CD4-positive, alpha-beta memory T cell (primary cell): Measurements from ENCODE around the gene RASL11A. TPM values are rescaled to one million over a fixed set of nuclear protein-coding genes. Genes with fewer than 3 reads are reported as not detected.
A peak's percentile ranks its signal among the peaks of the same experiment; 100 is the strongest.

Experiments
- CTCF ChIA-PET: fragments of 350-600 bp; sonication (Branson Sonifier 250); formaldehyde crosslinking; loops from one replicate; lab custom pipeline; 2021; ENCODE audit warnings: inconsistent platforms; ENCODE audit not compliant: partially characterized antibody; lab: Charles Lee
- POLR2A ChIA-PET: fragments of 350-600 bp; sonication (Branson Sonifier 250); formaldehyde crosslinking; loops from one replicate; lab custom pipeline; 2021; ENCODE audit not compliant: partially characterized antibody; lab: Charles Lee
- DNase-seq, 5 donors: peaks; one replicate each; pipeline versions ENCODE4 v3.0.0 to v3.0.0-alpha.2; 2020 to 2022; ENCODE audit warnings: mixed read lengths in 1 of 5
- H3K27ac ChIP-seq: one replicate; pipeline ENCODE4 v1.7.0; 2013; ENCODE audit warnings: low read depth, low read length
- H3K27me3 ChIP-seq: 2 replicates; pipeline ENCODE4 v1.7.0; 2013; ENCODE audit warnings: mild to moderate bottlenecking, low read length, moderate library complexity; ENCODE audit not compliant: insufficient read depth
- H3K36me3 ChIP-seq: 2 replicates; pipeline ENCODE4 v1.7.0; 2013; ENCODE audit warnings: mild to moderate bottlenecking, low read length, moderate library complexity; ENCODE audit not compliant: insufficient read depth
- H3K4me1 ChIP-seq: 2 replicates; pipeline ENCODE4 v1.7.0; 2013; ENCODE audit warnings: mild to moderate bottlenecking, low read length, moderate library complexity; ENCODE audit not compliant: insufficient read depth
- H3K4me3 ChIP-seq, 2 donors: one replicate each; pipeline ENCODE4 v1.7.0; 2013; ENCODE audit warnings: low read length in 2 of 2, mild to moderate bottlenecking in 1 of 2
- H3K9me3 ChIP-seq, 2 donors: one replicate each; pipeline ENCODE4 v1.7.0; 2013; ENCODE audit warnings: low read length in 2 of 2, control low read depth in 1 of 2; ENCODE audit not compliant: control insufficient read depth in 1 of 2
- H3K27ac Mint-ChIP-seq, 7 donors: one replicate each; pipeline ENCODE4 v1.8.0; 2020 to 2021; ENCODE audit warnings: mixed read lengths in 7 of 7, mild to moderate bottlenecking in 6 of 7, inconsistent platforms in 3 of 7, moderate library complexity in 3 of 7
- H3K27me3 Mint-ChIP-seq, 2 donors: one replicate each; pipeline ENCODE4 v1.8.0; 2020 to 2021; ENCODE audit warnings: mixed read lengths in 2 of 2
- H3K36me3 Mint-ChIP-seq, 2 donors: one replicate each; pipeline ENCODE4 v1.8.0; 2020 to 2021; ENCODE audit warnings: mixed read lengths in 2 of 2, inconsistent platforms in 1 of 2, mild to moderate bottlenecking in 1 of 2
- H3K4me1 Mint-ChIP-seq, 4 donors: one replicate each; pipeline ENCODE4 v1.8.0; 2020 to 2021; ENCODE audit warnings: mixed read lengths in 4 of 4, mild to moderate bottlenecking in 1 of 4
- H3K4me3 Mint-ChIP-seq, 8 donors: one replicate each; pipeline ENCODE4 v1.8.0; 2020 to 2021; ENCODE audit warnings: mixed read lengths in 8 of 8, mild to moderate bottlenecking in 7 of 8, moderate library complexity in 6 of 8, inconsistent platforms in 3 of 8
- H3K9me3 Mint-ChIP-seq, 8 donors: one replicate each; pipeline ENCODE4 v1.8.0; 2020 to 2021; ENCODE audit warnings: mixed read lengths in 8 of 8, mild to moderate bottlenecking in 5 of 8, inconsistent platforms in 3 of 8, moderate library complexity in 1 of 8
- intact Hi-C: fragments of 100-400 bp; cut with micrococcal nuclease; formaldehyde crosslinking; loops from one replicate; pipeline ENCODE4 v1.15.1; 2023
- polyA plus RNA-seq, 2 donors: library from polyadenylated mRNA; unstranded; fragments of 300-500 nt; fragmentation: Illumina TruSeq; gene quantifications; one replicate each; pipeline ENCODE4 v1.2.3, GENCODE V29; 2021
- total RNA-seq, 2 experiments: library from RNA; stranded (reverse); gene quantifications; one replicate each; pipeline ENCODE4 v1.2.3, GENCODE V29; 2021

The RASL11A gene
- total and polyA plus RNA-seq, 4 experiments from 2014 or later = 0.21 to 0.96 (median 0.78) TPM; not detected in 1

- DNase-seq = no peak
- no peak overlapping the region for H3K4me3 ChIP-seq
- Mint-ChIP-seq H3K27ac (peak overlapping the region in 5 of 7 donors; percentile 3 to 83 (median 16)), H3K9me3 (peaks cover 0 to 2% (median 0%) of the 10 kb centered on the region in 8 donors), H3K4me1 (peaks cover 25 to 44% (median 31%) of the 10 kb centered on the region in 4 donors), H3K4me3 (peak overlapping the region in 1 of 8 donors; percentile 7), H3K27me3 (no peaks in the 10 kb centered on the region), H3K36me3 (peaks cover 0 to 14% of the 10 kb centered on the region in 2 donors)
- H3K9me3 ChIP-seq = no peaks in the 10 kb centered on the region
- H3K4me1 ChIP-seq = peaks cover 27% of the 10 kb centered on the region
- H3K36me3 ChIP-seq = no peaks in the 10 kb centered on the region
- H3K27ac ChIP-seq = no peak overlapping the region
- ChIA-PET CTCF (interaction anchor here (1.0 kb wide), 1 partner anchor 9 kb away, joined by 5 read pairs; no protein-coding TSS in a partner anchor), POLR2A (interaction anchor here (1.4 kb wide), 1 partner anchor 161 kb away, joined by 3 read pairs; no protein-coding TSS in a partner anchor)
- H3K27me3 ChIP-seq = no peaks in the 10 kb centered on the region
- intact Hi-C loops = no loop called here
Measured at GRCh38 chr13:27264648-27265047, 6.0 kb upstream of the RASL11A start.

GRCh38 chr13:27266917-27267316 is 3.7 kb upstream of the RASL11A start:
- Mint-ChIP-seq H3K27ac (no peak overlapping the region), H3K4me1 (peaks cover 17 to 35% (median 24%) of the 10 kb centered on the region in 4 donors), H3K9me3 (peaks cover 0 to 2% (median 0%) of the 10 kb centered on the region in 8 donors), H3K27me3 (peaks cover 0 to 3% of the 10 kb centered on the region in 2 donors), H3K4me3 (no peak overlapping the region), H3K36me3 (no peaks in the 10 kb centered on the region)
- DNase-seq = no peak
- Histone ChIP-seq H3K27me3 (peaks cover 6% of the 10 kb centered on the region), H3K9me3 (no peaks in the 10 kb centered on the region), H3K4me1 (peaks cover 15% of the 10 kb centered on the region), H3K4me3 (no peak overlapping the region), H3K27ac (no peak overlapping the region), H3K36me3 (no peaks in the 10 kb centered on the region)
- ChIA-PET POLR2A (interaction anchor here (1.2 to 1.5 kb wide), 2 partner anchors 16 to 26 kb away, joined by 3 to 7 read pairs; partner anchors contain the start of gene RPL21), CTCF (no interaction called here)
- intact Hi-C loops = no loop called here

GRCh38 chr13:27267596-27267995 is 3.0 kb upstream of the RASL11A start:
- H3K36me3 ChIP-seq = no peaks in the 10 kb centered on the region
- H3K4me3 ChIP-seq = no peak overlapping the region
- POLR2A ChIA-PET = interaction anchor here (1.2 to 1.5 kb wide), 2 partner anchors 17 to 25 kb away, joined by 3 to 7 read pairs; partner anchors contain the start of gene RPL21
- Mint-ChIP-seq H3K9me3 (peaks cover 0 to 2% (median 0%) of the 10 kb centered on the region in 8 donors), H3K4me3 (no peak overlapping the region), H3K27me3 (peaks cover 0 to 6% of the 10 kb centered on the region in 2 donors), H3K36me3 (no peaks in the 10 kb centered on the region), H3K4me1 (peaks cover 15 to 31% (median 22%) of the 10 kb centered on the region in 4 donors), H3K27ac (peak overlapping the region in 1 of 7 donors; percentile 27)
- H3K27ac ChIP-seq = no peak overlapping the region
- H3K4me1 ChIP-seq = peaks cover 11% of the 10 kb centered on the region
- peaks cover 6% of the 10 kb centered on the region for H3K27me3 ChIP-seq
- DNase-seq = no peak
- H3K9me3 ChIP-seq = no peaks in the 10 kb centered on the region
- CTCF ChIA-PET = no interaction called here
- intact Hi-C loops = no loop called here

- intact Hi-C loops = no loop called here
- Histone ChIP-seq H3K27me3 (peaks cover 6% of the 10 kb centered on the region), H3K36me3 (no peaks in the 10 kb centered on the region), H3K4me1 (peaks cover 8% of the 10 kb centered on the region), H3K27ac (no peak overlapping the region), H3K4me3 (no peak overlapping the region), H3K9me3 (no peaks in the 10 kb centered on the region)
- Mint-ChIP-seq H3K4me1 (peaks cover 10 to 21% (median 17%) of the 10 kb centered on the region in 4 donors), H3K36me3 (no peaks in the 10 kb centered on the region), H3K4me3 (peak overlapping the region in 4 of 8 donors; percentile 39 to 88 (median 72)), H3K9me3 (no peaks in the 10 kb centered on the region), H3K27me3 (peaks cover 2 to 13% of the 10 kb centered on the region in 2 donors), H3K27ac (no peak overlapping the region)
- ChIA-PET POLR2A (no interaction called here), CTCF (interaction anchor here (1.7 kb wide), 1 partner anchor 12 kb away, joined by 11 read pairs; no protein-coding TSS in a partner anchor)
- no peak for DNase-seq
Measured at GRCh38 chr13:27269114-27269665, 1.4 kb upstream of the RASL11A start.

- Mint-ChIP-seq H3K27ac (peak overlapping the region in 5 of 7 donors; percentile 44 to 81 (median 68)), H3K4me3 (peak overlapping the region; percentile 87 to 93 (median 90)), H3K9me3 (no peaks in the 10 kb centered on the region), H3K27me3 (peaks cover 10 to 20% of the 10 kb centered on the region in 2 donors), H3K36me3 (no peaks in the 10 kb centered on the region), H3K4me1 (peaks cover 7 to 13% (median 11%) of the 10 kb centered on the region in 4 donors)
- peaks cover 8% of the 10 kb centered on the region for H3K4me1 ChIP-seq
- no peaks in the 10 kb centered on the region for H3K36me3 ChIP-seq
- intact Hi-C loops = loop anchor here (1.0 to 5.0 kb wide), 3 partner anchors 88 to 284 kb away; partner anchors contain the start of gene USP12
- H3K27me3 ChIP-seq = peaks cover 6% of the 10 kb centered on the region
- CTCF ChIA-PET = interaction anchor here (0.6 to 3.1 kb wide), 14 partner anchors 8 to 241 kb away, joined by 3 to 18 read pairs (median 4); no protein-coding TSS in a partner anchor
- peak overlapping the region; percentile 52 for H3K27ac ChIP-seq
- peak overlapping the region; percentile 58 to 73 for H3K4me3 ChIP-seq
- no peak for DNase-seq
- POLR2A ChIA-PET = interaction anchor here (2.0 kb wide), 1 partner anchor 21 kb away, joined by 11 read pairs; the partner anchor contains the start of gene RPL21
- no peaks in the 10 kb centered on the region for H3K9me3 ChIP-seq
Measured at GRCh38 chr13:27271570-27272096, 1.0 kb downstream of the RASL11A start.

GRCh38 chr13:27273658-27274425 is 3.2 kb downstream of the RASL11A start:
- ChIA-PET CTCF (interaction anchor here (1.5 to 1.8 kb wide), 2 partner anchors 9 to 99 kb away, joined by 4 to 5 read pairs; no protein-coding TSS in a partner anchor), POLR2A (interaction anchor here (1.3 kb wide), 1 partner anchor 23 kb away, joined by 5 read pairs; the partner anchor contains the start of gene RPL21)
- Histone ChIP-seq H3K27ac (no peak overlapping the region), H3K4me3 (no peak overlapping the region), H3K4me1 (peaks cover 8% of the 10 kb centered on the region), H3K36me3 (no peaks in the 10 kb centered on the region), H3K9me3 (no peaks in the 10 kb centered on the region), H3K27me3 (peaks cover 6% of the 10 kb centered on the region)
- DNase-seq = no peak
- Mint-ChIP-seq H3K4me3 (peak overlapping the region in 1 of 8 donors; percentile 21), H3K36me3 (no peaks in the 10 kb centered on the region), H3K9me3 (no peaks in the 10 kb centered on the region), H3K27me3 (peaks cover 10 to 24% of the 10 kb centered on the region in 2 donors), H3K4me1 (peaks cover 6 to 13% (median 10%) of the 10 kb centered on the region in 4 donors), H3K27ac (no peak overlapping the region)
- intact Hi-C loops = loop anchor here (5.0 kb wide), 2 partner anchors 102 to 287 kb away; partner anchors contain the start of gene USP12
